Astrocyte of the hippocampus (primary cell): ENCODE data around the gene ARHGEF26.

Experiments
- DNase-seq: peaks from one replicate; pipeline ENCODE4 v3.0.0; 2011; ENCODE audit warnings: low read depth, low spot score

Gene ARHGEF26

DNA sequence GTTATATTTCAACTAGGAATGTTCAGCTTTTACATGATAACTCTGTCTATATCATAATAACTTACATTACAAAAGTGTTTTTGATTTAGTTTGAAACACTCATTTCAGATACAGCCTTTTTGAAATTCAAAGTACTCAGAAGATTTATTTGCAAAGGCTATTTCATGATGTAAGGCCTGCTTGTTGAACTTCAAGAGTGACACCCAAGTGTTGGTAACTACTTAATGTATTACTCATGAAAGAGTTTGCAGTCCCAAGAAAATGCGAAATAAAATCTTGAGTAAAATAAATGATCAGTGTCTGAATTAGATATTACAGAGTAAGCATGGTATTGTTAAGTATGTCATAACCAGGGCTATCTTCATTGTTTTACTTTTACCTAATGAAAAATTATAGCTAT lies 35.3 kb downstream of the ARHGEF26 start:
- no peak for DNase-seq

DNA sequence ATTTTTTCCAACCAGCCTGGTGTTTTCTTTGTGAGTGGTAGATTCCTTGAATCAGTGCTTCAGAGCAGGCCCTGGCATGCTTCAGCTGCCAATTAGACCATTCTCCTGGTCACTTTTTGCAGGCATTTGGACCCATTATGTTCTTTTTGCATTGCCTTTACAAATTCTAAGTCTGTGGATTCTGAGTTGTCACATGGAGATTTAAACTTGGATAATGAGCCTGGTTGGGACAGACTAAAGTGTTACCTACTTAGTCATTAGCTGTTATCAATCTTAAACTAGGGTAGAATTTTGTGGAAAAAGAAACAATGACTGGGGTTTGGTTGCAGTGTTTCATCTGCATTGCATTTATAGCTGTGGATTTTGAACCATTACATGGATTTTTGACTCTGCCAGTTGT lies 40.6 kb downstream of the ARHGEF26 start:
- peak; percentile 85 for DNase-seq

DNA sequence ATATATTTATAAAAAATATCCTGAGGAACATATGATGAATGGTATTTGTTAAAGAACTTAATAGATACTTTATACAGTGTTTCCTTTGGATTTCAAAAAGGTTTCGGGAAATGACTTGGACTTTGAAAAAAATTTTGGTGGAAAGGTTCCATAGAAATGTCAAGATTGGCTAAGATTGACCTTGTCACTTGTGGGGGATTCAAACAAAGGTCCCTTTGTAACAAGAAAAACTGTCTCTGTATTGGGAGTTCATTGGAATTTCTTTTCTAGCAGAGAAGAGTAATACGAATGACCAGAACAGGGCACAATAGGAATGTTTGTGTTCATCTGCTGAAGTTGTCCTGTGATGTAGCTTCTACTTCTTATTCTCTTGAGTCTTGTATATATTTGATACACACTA lies 43.2 kb downstream of the ARHGEF26 start:
- DNase-seq: no peak

DNA sequence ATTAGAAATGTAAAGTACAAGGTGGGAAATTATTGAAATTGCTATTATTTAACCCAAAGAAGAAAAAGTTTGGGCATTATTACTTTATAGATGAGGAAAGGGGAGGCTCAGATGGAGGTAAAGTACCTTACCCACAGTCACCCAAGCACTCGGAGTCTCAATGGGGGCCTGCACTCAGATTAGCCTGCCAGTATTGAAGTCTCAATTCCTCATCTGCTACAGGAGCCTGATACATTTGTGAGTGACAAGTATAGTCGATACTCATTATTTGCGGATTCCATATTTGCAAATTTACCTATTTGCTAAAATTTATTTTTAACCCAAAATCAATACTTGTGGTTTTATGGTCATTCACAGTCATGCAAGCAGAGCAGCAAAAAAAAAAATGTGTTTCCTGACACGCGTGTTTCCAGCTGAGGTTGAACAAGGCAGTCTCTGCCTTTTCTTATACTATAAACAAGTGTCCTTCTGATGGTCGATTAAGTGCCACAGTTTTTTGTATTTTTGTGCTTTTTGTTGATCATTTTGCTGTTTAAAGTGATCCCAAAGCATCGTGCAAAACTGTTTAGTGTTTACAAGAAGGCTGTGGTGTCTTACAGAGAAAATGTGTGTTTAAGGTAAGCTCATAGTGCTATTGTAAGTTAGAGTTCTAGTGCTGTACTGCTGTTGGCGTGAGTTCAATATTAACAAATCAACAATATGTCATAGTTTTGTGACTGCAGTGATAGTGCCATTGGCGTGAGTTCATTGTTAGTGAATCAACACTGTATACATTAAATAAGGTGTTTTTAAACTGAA lies 48.0 kb downstream of the ARHGEF26 start:
- DNase-seq: no peak

DNA sequence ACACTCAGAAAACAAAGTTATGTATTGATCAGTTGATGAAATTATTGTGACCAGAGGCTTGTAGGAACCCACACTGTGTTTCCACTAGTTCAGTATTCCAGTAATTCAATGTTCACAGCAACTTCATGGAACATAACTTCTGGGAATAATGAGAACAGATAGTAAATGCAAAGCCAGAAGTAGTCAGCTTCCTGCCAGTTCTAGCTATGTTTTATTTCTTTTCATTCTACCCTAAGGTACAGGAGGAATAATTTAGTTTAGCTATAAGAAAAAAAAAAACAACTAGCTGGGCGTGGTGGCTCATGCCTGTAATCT lies 48.6 kb downstream of the ARHGEF26 start:
- DNase-seq: no peak

DNA sequence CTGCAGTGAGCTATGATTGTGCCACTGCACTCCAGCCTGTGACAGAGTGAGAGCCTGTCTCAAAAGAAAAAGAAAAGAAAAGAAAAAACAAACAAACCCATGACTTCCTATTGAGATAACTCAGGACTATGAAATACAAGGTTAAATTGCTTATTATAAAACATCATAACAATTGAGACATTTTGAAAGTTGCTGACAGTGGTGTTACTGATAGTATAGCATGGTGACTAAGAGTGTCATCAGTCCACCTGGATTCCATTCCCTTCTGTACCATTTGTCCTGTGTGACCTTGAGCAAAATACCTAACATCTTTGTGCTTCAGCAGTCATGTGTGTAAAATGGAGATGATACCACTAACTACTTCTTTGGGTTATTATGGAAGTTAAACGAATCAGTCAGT lies 49.1 kb downstream of the ARHGEF26 start:
- DNase-seq: no peak

DNA sequence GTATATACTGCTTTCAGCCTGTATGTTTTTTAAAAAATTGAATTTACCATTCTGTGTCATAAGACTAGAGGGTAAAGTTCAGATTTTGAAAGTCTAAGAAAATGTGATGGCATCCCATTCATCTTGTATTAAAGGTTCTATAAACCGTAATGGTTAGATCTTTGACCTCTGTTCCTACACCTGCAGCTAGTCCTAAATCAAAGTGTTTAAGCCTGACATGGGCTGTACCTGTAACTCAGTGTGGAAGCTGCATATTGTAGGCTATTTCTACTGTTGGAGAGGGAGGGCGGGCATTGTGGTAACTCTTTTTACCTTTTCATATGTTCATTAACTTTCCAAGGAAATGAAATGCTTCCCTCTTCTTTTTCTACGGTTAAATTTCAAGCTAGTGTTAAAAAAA lies 53.9 kb downstream of the ARHGEF26 start:
- DNase-seq: no peak

DNA sequence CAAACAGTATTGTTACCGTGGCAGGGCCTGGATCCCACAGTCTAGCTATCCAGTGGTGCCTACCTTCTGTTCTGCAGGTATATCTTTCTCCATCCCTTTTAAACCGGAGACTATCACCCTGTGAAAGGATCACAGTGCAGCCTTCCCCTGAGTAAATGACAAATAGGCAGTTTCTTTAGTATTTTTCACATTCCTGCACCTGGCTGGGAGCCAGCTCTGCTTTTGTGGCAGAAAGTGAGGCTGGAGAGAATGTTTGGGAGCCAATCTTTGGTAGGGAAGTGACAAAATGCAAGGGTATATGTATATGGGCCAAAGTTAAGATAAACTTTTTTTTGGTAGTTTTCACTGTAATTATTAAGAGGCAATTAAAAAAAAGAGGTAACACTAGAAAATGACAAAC lies 54.8 kb downstream of the ARHGEF26 start:
- DNase-seq: peak; percentile 67

DNA sequence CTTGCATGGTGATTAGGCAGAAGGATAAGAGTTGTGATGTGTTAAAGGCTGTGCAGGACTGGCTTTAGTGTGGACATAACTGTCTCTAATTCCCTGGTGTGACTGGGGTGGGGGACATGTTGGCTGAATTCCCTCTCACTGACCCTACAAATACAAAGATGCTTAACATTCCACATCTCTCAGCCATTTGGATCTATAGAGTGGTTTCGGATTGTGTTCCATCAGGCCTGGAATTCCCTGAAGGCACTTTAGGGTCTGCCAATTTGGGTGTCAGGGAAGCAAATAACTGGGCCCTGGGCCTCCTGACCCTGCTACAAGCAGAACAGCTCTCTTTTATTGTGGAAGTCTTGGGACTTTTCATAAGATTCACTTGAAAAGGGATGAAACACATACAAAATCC lies 56.2 kb downstream of the ARHGEF26 start:
- DNase-seq: no peak

DNA sequence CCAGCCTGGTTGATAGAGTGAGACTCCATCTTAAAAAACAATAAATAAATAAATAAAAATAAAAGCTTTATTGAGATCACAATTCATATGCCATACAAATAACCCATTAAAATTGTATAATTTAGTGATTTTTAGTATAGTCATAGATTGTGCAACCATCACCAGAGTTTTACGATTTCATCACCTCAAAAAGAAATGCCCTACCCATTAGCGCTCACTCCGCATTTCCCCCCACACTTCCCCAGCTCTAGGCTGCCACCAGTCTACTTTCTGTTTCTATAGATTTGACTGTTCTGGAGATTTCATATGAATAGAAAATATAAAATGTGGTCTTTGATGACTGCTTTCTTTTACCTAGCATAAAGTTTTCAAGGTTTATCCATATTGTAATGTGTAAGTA lies 57.0 kb downstream of the ARHGEF26 start:
- no peak for DNase-seq

DNA sequence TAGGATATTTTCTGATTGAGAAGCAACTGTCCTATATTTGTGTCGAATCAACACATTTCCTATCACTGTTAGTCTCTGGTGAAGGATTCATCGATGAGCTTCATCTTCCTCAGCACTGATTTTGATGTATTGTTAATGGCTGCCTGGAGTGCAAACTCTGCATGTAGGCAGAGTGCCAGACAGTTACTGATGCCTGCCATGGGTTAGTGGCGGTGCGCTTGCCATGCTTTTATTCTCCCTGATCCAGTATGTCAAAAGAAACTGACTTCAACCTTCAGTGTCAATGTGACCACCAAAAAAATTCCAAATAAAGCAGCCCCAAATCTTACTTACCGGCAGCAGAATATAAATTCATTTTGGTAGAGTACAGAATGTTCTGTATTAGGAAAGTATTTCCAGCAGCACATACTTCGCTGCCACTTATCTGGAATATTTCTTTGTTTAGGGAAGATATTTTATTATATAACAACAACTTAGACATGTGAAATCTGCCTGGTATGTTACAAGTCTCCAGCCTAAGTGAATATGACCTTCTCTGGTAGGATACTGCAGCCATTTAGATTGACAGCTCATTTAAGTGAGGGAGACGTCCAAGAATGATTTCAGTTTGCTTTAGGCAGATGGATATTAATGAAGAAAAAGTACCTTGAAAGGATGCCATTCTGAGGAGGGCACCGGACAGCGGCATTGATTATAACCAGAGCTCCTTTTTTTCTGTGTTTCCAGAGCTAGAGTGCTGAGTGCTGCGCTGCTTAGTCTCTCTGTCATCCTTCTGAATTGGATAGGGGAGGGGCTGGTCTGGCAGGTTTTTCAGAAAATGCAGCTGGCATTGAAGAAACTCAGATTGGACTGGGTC lies 59.9 kb downstream of the ARHGEF26 start:
- no peak for DNase-seq

DNA sequence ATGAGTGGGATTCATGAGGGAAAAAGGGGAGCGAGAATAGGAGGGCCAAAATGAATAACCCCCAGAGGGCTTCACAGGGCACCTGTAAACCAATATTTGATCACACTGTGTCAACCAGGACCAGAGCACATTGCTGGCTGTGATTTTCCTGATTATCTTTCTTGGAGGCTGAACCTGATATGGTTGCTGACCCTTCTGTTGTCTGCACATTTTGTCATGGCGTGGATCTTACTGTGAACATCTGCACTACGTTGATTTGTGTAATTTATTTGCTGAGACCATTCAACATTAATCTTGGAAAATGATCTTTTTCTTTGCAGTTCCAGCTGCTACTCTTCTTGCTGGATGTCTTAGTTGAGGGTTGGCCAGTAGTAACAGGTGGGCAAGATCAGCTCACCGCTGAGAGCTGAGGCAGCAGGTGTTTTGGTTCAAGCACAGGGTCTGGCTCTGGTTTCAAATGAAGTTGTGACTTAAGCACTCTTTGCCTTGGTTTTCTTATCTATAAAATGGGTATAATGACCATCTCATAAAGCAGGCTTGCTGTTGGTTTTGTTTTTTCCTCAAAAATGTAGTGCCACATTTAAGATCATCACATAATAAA lies 61.2 kb downstream of the ARHGEF26 start:
- DNase-seq: no peak

DNA sequence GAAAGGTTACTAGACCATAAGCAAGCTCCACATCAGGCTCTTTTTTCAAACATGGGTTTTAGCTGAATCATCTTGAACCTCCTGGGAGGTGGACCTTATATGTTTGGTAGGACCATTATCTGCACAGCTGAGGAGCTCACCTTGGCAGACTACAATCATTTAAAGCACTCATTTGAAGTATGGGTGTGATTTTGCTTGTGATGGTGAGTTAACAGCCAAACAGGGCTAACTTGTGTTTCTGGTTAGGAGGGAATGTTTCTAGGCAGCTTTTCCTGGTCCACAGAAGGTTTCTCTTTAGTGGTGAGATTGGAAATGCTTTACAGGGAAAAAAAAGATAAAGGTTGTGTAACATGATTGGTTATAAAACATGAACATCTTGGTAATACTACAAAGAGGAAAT lies 61.8 kb downstream of the ARHGEF26 start:
- no peak for DNase-seq

DNA sequence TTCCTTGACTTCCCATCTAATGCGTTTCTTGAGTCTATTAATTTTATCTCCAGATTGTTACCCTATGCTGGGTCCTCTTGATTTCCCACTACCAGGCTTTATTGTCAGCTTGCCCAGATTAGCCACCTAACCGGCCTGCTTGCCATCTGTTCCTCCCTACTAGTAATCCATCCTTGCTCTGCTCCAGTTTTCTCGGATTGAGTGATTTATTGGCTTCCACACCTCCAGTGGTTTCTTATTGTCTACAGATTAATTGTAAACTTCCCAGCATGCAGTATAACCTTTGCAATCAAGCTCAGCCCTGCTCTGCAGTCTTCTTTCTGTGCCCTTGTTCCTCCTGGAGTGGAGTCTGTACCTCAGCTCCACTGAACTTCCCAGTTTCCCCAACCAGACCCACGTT lies 63.4 kb downstream of the ARHGEF26 start:
- DNase-seq: no peak

DNA sequence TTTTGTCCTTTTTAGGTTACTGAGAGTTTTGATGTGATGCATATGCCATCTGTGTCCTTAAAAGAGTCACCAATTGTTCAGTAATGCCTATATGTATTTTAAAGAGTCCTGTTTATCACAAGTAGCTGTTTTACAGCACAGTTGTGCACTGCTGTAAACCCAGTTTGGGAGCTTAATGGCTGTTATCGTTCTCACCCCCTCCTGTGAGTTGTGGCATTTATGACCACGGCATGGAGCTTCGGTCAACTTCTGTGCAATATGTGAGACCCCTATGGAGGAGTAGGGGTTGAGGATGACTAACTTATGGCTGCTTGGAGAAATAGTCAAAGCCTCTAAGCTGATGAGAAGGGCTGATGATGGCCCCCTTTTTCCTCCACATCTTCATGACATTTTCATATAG lies 67.2 kb downstream of the ARHGEF26 start:
- DNase-seq: no peak

DNA sequence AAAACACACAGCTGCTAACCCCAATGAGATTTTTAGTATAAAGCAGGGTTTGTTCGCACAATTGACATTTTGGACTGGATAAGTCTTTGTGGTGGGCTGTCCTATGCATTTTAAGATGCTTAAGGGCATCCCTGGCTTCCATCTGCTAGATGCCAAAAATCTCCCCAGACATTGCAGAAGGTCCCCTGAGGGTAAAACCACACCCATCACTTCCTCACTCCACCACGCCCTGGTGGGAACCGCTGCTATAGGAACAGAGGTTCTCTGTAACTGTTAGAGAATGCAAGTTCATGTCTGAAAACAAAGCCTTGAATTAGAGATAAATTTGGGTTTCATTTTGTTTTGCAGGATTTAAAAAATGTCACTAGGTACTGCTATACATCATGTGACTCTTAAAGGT lies 67.7 kb downstream of the ARHGEF26 start:
- no peak for DNase-seq

DNA sequence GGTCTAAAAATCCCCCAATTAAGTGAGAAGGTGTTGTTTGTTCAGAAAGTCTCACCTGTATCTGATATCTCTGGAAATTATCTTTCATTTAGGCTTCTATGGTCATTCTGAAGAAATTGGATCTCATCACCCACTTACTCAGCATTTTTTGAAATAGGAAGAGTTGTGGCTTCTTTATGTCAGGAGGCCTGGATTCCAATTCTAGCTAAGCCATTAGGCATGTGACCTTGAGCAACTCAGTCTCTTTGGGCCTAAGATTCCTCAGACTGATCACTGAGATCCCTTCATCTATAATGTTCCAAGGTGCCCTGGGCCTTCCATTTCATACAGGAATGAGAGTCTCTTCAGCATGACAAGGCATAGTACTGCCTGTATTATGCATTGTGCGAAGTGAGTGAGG lies 70.3 kb downstream of the ARHGEF26 start:
- no peak for DNase-seq

DNA sequence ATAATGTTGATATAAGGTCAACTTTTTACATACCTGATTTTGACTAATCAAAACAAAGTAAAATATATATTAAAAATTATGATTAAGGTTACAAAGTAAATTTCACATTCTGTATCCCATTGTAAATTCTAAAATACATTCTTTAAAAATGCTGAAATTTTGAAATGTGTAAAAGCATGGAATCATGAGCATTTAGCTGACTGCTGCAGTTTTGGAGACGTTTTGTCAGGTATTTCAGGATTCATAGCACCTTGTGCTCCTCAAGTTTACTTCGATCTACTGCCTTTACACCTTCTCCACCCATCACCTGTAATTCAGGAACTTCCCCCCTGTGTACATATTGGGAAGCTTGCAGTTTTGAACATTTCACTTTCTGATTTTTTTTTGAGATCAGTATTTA lies 71.0 kb downstream of the ARHGEF26 start:
- no peak for DNase-seq

DNA sequence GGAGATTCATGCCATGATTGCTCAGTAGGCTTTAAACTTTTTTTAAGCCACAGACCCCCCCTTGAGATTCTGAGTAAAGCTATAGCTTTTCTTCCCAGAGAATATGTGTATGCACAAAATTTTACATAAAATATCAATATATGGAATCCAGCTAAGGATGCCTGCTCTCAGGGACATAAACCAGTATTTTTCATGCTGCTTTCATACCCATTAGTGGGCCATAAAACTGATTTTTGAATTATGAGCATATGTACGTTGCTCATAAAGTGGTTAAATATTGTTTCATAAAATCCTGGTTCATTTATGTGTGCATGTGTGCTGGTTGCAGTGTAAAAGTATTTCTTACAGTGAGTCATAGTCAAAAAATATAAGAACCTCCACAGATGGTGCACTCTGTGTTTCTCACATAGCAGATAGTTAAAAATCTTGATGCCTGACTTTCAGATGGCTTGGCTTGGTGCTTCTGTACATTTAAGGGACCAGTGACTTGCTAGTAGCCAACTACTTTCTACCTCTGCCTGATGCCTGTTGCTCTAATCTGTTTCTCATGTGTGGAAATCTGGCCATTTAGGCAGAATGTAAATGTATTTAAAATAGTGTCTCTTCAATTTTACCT lies 71.9 kb downstream of the ARHGEF26 start:
- DNase-seq: no peak

DNA sequence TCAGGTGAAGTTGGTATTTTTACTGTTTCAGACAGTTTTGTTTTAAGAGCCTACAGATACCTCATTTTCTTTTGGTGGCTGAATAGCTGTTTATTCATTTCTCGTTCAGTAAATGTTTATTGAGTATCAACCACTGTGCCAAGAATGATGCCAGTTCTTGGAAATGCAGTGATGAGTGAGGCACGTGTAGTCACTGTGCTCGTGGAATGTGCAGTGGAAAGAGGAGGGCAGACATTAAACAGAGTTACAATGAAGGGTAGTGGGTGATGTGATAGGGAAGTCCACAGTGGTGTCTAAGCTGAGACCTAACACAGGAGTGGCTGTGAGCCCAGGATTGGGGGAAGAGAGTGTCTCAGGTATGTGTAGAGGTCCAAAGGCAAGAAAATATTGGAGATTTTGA lies 73.7 kb downstream of the ARHGEF26 start:
- no peak for DNase-seq

DNA sequence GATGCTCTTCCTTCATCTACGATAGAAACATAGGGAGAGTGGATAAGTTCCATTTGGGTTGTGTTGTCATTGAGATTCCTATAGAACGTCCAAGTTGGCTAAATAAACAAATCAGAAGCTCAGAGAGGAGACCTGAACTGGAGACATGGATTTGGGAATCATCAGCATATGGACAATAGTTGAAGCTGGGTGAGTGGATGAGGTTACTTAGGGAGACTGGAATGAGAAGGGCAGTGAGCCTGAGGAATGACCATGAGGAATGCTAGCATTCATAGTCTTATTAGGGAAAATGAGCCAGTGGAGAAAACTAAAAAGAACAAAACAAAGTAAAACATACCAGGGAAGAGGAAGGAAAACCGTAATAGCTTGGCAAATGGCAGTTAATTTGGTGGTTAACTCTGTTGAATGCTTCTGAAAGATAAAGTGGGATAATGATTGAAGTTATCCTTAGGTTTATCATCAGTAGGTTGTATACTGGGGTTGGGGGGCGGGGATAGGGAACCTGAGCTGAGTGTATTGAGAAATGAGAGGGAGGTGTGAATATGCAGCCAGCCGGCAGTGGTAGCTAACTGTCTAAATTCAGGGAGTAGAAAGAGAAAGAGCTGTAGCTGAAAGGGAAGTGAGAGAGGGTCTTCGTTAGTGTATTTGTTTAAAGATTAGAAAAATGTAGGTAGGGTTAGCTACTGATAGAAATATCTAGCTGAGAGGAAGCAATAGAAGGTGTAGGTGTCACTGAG lies 74.6 kb downstream of the ARHGEF26 start:
- peak; percentile 24 for DNase-seq

DNA sequence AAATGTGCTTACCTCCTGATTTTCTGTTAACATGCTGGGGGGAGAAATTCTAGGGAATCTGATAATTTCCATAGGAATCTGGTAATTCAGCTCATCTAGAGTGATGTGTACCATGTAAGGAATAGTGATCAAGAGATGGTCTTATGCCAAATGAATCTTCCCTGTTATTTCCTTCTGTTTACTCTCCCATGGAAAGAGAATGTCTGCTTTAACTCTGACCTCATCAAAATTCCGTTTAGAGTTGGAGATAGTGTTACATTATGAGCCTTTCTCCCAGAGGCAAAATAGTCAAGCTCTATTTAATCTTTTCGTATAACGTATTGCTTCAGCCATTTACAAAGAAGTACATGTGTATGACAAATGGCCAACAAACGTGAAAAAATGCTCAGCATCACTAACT lies 76.6 kb downstream of the ARHGEF26 start:
- DNase-seq: no peak
